PC-3 (cell line): ENCODE data around the gene CSTPP1.

Experiments used
- EZH2 ChIP-seq: fragments of 300-600 bp; sonication (generic); IDR thresholded peaks from one replicate; pipeline ENCODE4 v1.6.1; 2017; ENCODE audit warnings: antibody characterized with exemption, mild to moderate bottlenecking, low read length; ENCODE audit not compliant: unreplicated experiment
- TF ChIP-seq, protein P1 (sequence below): fragments of 300-600 bp; sonication (generic); conservative IDR thresholded peaks from 2 replicates; pipeline ENCODE4 v1.5.1; 2017; ENCODE audit warnings: antibody characterized with exemption, low read depth, mild to moderate bottlenecking, low read length

DNA sequence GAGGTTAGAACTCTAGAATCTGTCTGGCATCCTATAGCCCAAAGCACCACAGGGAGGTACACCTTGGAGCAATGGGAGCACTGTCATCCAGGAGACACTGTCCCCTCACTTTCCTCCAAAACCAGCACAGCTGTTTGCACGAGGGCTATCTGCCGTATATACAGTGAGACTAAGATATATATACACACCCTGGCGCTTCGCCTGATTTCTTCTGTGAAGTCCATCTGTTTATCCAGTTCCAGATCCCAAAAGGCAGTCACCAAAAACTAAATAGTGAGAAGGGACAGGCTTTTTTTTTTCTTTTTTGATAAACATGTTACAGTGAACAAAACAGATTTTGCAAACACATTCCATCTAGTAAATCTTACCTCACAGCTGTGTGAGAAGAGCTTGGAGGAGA lies 171.7 kb downstream of the CSTPP1 start:
- TF ChIP-seq, protein P1, sequence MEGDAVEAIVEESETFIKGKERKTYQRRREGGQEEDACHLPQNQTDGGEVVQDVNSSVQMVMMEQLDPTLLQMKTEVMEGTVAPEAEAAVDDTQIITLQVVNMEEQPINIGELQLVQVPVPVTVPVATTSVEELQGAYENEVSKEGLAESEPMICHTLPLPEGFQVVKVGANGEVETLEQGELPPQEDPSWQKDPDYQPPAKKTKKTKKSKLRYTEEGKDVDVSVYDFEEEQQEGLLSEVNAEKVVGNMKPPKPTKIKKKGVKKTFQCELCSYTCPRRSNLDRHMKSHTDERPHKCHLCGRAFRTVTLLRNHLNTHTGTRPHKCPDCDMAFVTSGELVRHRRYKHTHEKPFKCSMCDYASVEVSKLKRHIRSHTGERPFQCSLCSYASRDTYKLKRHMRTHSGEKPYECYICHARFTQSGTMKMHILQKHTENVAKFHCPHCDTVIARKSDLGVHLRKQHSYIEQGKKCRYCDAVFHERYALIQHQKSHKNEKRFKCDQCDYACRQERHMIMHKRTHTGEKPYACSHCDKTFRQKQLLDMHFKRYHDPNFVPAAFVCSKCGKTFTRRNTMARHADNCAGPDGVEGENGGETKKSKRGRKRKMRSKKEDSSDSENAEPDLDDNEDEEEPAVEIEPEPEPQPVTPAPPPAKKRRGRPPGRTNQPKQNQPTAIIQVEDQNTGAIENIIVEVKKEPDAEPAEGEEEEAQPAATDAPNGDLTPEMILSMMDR: no peak
- TF ChIP-seq EZH2: no peak
